SK-N-MC (cell line): ENCODE results near the gene MCUR1.

Experiments
- DNase-seq: peaks from one replicate; pipeline ENCODE4 v3.0.0-alpha.2; 2011; ENCODE audit warnings: low read depth, low spot score
- H3K27ac ChIP-seq: fragments of 200-600 bp; sonication (generic); 2 replicates; pipeline ENCODE4 v1.5.1; 2016; ENCODE audit warnings: mixed run types
- H3K36me3 ChIP-seq: fragments of 200-600 bp; sonication (generic); 2 replicates; pipeline ENCODE4 v1.6.1; 2017; ENCODE audit warnings: antibody characterized with exemption, low read length, mixed read lengths; ENCODE audit not compliant: insufficient read depth
- H3K4me3 ChIP-seq: fragments of 200-600 bp; sonication (generic); 2 replicates; pipeline ENCODE4 v1.5.1; 2016
- H3K9ac ChIP-seq: fragments of 200-600 bp; sonication (generic); 2 replicates; pipeline ENCODE4 v1.8.0; 2017; ENCODE audit warnings: mixed run types, mixed read lengths; ENCODE audit not compliant: insufficient read length
- H3K9me3 ChIP-seq: fragments of 200-600 bp; sonication (generic); 2 replicates; pipeline ENCODE4 v1.6.1; 2017; ENCODE audit warnings: low read depth, mild to moderate bottlenecking, antibody characterized with exemption, low read length, moderate library complexity, mixed read lengths
- EZH2 ChIP-seq: fragments of 200-600 bp; sonication (generic); IDR thresholded peaks from one replicate; pipeline ENCODE4 v1.6.1; 2017; ENCODE audit warnings: antibody characterized with exemption
- FOXP2 ChIP-seq: optimal IDR thresholded peaks from 2 replicates; pipeline ENCODE3; 2011; ENCODE audit warnings: mild to moderate bottlenecking, moderate library complexity; ENCODE audit not compliant: insufficient read depth; ENCODE audit errors: extremely low read length, control extremely low read depth
- POLR2AphosphoS5 ChIP-seq: IDR thresholded peaks from 2 replicates; pipeline ENCODE4 v1.6.1; 2012; ENCODE audit warnings: mild to moderate bottlenecking, low read depth, low read length, borderline replicate concordance

Gene MCUR1

DNA sequence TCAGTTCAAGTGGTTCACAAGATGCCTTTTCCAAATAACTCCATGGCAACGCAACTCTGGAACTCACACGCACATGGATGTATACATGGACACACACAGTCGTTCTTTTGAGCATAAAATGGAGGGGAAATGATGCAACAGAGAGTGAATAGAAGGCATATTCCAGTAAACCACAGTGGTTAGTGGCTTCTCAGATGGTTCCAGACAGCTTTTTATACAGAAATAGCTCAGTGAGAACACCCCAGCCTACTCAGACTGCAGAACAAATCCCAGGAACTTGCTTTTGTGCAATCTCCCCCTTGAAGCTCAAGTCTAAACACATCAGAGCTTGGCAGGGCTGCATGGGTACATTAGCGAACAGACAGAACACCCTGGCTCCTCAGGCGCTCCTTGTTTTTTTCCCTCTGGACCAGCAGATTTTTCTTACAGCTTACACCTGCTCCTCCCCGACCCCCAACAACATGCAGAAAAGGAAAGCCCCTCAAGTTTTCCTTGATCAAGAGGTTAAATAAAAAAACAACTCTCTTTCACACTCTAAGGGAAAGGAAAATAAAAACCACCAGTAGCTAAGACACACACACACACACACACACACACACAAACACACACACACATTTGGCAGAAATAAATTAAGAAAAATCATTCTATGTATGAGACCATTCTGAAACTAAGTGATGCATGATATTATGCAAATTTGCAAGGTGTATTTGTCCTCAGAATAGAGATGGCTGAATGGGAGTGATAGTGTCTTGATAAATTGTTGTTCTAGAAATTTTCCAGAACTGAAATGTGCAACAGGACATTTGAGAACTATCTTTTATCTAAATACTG lies 51.5 kb downstream of the MCUR1 start:
- peak overlapping the region; percentile 99 for H3K27ac ChIP-seq
- peak overlapping the region; percentile 68 for H3K4me3 ChIP-seq
- no peaks in the 10 kb centered on the region for H3K9me3 ChIP-seq
- DNase-seq = peak; percentile 99
- no peak for TF ChIP-seq EZH2
- TF ChIP-seq FOXP2 = peak; percentile 94
- no peak for TF ChIP-seq POLR2AphosphoS5
- H3K9ac ChIP-seq = peak overlapping the region; percentile 72
- no peaks in the 10 kb centered on the region; the same call in 1 of the 2 replicates for H3K36me3 ChIP-seq

DNA sequence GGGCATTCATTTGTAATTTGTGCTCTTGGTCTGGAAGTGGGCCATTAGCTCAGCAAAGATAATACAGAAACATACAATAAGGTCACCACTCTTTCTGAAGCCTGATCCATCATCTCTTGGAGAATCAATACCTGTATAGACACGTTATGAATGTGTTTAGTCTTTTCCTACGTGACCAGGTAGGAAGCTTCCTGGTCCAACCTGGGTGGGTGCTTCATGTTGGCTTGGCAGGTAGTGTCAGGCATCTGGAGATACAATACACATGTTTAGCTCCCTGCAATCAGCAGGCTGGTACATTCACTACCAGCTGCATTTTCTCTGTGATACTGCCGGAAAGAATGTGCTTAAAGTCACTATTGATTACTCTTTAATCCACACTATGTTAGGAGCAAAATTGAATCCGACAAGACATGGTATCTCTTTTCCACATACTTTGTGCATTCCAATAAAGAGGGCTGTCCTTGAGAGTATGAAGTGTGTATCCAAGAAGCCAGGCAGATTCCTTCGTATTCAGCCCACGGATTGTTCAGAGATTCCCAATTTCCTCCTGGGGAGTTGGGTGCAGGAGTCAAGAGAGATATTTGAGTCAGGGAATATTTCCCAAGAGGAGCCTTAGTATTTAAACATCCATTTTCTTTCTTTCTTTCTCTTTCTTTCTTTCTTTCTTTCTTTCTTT lies 52.9 kb downstream of the MCUR1 start:
- H3K27ac ChIP-seq = peak overlapping the region; percentile 99; the same call in 1 of the 2 replicates
- H3K4me3 ChIP-seq = no peak overlapping the region
- H3K36me3 ChIP-seq = no peaks in the 10 kb centered on the region; the same call in 1 of the 2 replicates
- no peaks in the 10 kb centered on the region for H3K9me3 ChIP-seq
- H3K9ac ChIP-seq = no peak overlapping the region
- TF ChIP-seq EZH2 (no peak), POLR2AphosphoS5 (no peak), FOXP2 (no peak)
- DNase-seq = no peak

DNA sequence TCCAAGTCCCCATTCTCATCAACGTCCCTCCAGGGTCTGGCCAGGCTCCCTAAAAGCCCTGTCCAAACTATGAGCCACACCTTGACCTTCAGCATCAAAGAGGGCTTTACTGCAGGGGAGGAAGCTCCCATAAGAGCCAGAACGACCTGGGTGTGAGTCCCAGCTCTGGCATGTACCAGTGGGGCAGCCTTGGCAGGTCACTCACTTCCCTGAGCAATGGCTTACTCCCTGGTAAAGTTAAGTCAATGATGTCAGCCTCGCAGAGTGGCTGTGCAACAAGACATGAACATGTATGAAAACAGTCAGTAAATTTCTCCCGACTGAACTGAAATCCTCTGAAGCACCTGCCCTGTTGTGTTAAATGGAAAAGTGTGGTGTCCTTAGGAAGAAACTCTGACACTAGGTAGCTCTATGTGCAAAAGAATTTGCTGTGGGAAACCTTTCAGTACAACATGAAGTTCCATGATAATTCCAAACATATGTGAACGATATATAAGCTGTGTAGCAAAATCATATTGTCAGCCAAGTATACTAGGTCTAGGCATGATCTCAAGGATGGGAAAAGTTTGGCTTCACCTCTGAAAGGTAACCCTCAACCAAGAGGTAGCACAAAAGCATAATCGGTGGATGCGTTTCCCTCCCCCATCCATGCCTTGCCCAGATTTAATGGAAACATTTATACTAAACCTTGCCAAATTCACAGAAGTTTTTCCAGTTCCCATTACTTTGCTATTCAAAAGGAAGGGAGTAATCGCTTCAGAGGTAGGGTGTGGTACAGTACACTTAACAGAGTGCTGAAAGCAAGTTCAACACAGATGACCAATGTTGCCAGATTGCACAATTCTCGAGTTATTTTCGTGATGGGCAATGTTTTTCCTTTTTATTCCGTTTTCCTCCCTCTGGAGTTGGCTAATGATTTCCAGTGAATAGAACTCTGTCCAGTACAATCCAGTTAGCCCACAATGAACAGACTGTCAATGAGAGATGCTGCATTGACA lies 53.8 kb downstream of the MCUR1 start:
- TF ChIP-seq POLR2AphosphoS5 (no peak), FOXP2 (no peak), EZH2 (no peak)
- no peaks in the 10 kb centered on the region; the same call in 1 of the 2 replicates for H3K36me3 ChIP-seq
- no peak for DNase-seq
- no peak overlapping the region for H3K9ac ChIP-seq
- H3K9me3 ChIP-seq = no peaks in the 10 kb centered on the region
- H3K4me3 ChIP-seq = no peak overlapping the region
- no peak overlapping the region for H3K27ac ChIP-seq

DNA sequence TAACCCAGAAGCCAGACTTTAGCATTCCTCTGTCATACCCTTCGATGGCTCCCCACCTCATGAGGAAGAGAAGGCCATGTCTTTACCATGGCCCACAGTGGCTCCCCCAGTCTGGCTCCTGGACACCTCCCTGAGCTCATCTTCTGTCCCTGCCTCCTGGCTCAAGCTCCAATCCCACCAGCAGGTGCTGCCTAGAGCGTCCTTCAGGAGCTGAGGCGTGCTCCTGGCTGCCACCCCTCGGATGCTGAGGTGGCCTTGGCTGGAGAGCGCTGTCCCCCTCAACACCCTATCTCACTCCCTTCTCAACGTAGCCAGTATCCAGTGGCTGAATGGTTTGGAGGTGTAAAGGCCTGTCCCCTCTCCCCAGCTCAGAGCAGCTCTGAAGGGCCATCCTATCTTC lies 55.3 kb downstream of the MCUR1 start:
- no peak for TF ChIP-seq POLR2AphosphoS5
- TF ChIP-seq EZH2 = no peak
- TF ChIP-seq FOXP2 = no peak
- no peak overlapping the region for H3K4me3 ChIP-seq
- no peaks in the 10 kb centered on the region for H3K36me3 ChIP-seq
- no peak overlapping the region for H3K9ac ChIP-seq
- no peak for DNase-seq
- H3K27ac ChIP-seq = no peak overlapping the region
- no peaks in the 10 kb centered on the region for H3K9me3 ChIP-seq

DNA sequence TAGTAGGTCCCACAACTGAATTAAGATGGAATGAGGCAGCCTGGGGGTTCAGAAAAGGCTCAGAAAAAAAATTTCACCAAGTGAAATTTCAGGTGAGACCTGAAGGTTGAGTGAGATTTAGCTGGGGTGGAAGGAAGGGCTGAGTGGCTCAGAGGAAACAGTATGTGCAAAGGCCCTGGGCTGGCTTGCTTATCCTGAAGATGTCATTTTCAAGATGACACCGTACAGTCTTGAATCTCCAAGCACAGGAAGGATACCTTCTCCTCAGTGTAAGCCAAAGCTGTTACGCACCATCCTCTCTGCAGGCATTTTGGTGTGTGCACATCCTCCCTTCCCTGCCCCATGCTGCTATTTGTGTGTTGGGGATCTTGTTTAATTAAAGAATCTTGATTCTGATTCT lies 59.7 kb downstream of the MCUR1 start:
- Histone ChIP-seq H3K9me3 (no peaks in the 10 kb centered on the region), H3K36me3 (no peaks in the 10 kb centered on the region), H3K9ac (no peak overlapping the region), H3K27ac (no peak overlapping the region), H3K4me3 (no peak overlapping the region)
- TF ChIP-seq EZH2 (no peak), FOXP2 (no peak), POLR2AphosphoS5 (no peak)
- no peak for DNase-seq

DNA sequence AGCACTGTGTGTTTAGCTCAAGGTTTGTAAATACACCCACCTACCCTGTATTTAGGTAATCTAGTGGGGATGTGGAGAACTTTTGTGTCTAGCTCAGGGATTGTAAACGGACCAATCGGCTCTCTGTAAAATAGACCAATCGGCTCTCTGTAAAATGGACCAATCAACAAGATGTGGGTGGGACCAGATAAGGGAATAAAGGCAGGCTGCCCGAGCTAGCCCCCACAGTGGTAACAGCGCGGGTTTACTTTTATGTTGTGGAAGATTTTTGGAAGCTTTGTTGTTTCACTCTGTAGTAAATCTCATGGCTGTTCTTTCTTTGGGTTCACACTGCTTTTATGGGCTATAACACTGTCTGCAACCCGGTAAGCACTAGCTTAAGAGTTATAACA lies 70.6 kb downstream of the MCUR1 start:
- TF ChIP-seq POLR2AphosphoS5 = no peak
- no peak for TF ChIP-seq FOXP2
- TF ChIP-seq EZH2 = no peak
- Histone ChIP-seq H3K9me3 (no peaks in the 10 kb centered on the region), H3K9ac (no peak overlapping the region), H3K27ac (no peak overlapping the region), H3K4me3 (no peak overlapping the region), H3K36me3 (no peaks in the 10 kb centered on the region)
- no peak for DNase-seq

DNA sequence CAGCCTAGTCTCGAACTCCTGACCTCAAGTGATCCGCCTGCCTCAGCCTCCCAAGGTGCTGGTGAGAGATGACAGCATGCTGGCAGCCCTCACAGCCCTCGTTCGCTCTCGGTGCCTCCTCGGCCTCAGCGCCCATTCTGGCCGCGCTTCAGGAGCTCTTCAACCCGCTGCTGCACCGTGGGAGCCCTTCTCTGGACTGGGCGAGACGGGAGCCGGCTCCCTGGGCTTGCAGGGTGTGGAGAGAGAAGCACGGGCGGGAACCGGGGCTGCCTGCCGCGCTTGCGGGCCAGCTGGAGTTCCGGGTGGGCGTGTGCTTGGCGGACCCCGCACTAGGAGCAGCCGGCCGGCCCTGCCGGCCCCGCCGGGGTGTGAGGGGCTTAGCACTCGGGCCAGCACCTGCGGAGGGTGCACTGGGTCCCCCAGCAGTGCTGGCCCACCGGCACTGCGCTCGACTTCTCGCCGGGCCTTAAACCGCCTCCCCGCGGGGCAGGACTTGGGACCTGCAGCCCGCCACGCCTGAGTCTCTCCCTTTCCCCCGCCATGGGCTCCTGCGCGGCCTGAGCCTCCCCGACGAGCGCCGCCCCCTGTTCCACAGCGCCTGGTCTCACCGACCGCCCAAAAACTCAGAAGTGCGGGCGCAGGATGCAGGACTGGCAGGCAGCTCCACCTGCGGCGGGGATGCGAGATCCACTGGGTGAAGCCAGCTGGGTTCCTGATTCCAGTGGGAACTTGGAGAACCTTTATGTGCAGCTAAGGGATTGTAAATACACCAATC lies 71.2 kb downstream of the MCUR1 start:
- Histone ChIP-seq H3K27ac (no peak overlapping the region), H3K4me3 (no peak overlapping the region), H3K36me3 (no peaks in the 10 kb centered on the region), H3K9me3 (no peaks in the 10 kb centered on the region), H3K9ac (no peak overlapping the region)
- no peak for TF ChIP-seq EZH2
- TF ChIP-seq POLR2AphosphoS5 = no peak
- TF ChIP-seq FOXP2 = no peak
- no peak for DNase-seq

DNA sequence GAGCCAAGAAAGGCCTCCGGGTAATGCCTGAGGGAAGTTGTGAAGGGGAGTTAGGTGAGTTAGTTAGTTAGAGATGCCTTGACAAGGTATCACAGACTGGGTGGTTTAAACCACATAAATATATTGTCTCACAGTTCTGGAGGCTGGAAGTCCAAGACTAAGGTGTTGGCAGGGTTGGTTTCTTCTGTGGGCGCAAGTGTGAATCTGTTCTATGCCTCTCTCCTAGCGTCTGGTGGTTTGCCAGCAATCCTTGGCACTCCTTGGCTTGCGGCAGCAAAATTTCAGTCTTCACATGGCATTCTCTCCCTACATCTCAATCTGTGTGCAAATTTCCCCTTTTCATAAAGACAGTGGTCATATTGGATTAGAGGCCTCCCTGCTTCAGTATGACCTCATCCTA lies 73.0 kb downstream of the MCUR1 start:
- DNase-seq = no peak
- no peak overlapping the region for H3K27ac ChIP-seq
- TF ChIP-seq EZH2 (no peak), POLR2AphosphoS5 (no peak), FOXP2 (no peak)

More for the DNA sequence above, 73.0 kb downstream of the MCUR1 start:
- no peak overlapping the region for H3K9ac ChIP-seq
- H3K36me3 ChIP-seq = no peaks in the 10 kb centered on the region
- H3K4me3 ChIP-seq = no peak overlapping the region
- no peaks in the 10 kb centered on the region for H3K9me3 ChIP-seq
